ENCODE measurements around the gene LIN9. TPM values are rescaled to one million over a fixed set of nuclear protein-coding genes. Genes with fewer than 3 reads are reported as not detected.

Gene LIN9
- total and polyA plus RNA-seq, 2 experiments from 2014 or later, result 9.7 to 11.3 TPM

- H3K27me3 ChIP-seq, result no peaks in the 10 kb centered on the region
- TF ChIP-seq, protein P1, sequence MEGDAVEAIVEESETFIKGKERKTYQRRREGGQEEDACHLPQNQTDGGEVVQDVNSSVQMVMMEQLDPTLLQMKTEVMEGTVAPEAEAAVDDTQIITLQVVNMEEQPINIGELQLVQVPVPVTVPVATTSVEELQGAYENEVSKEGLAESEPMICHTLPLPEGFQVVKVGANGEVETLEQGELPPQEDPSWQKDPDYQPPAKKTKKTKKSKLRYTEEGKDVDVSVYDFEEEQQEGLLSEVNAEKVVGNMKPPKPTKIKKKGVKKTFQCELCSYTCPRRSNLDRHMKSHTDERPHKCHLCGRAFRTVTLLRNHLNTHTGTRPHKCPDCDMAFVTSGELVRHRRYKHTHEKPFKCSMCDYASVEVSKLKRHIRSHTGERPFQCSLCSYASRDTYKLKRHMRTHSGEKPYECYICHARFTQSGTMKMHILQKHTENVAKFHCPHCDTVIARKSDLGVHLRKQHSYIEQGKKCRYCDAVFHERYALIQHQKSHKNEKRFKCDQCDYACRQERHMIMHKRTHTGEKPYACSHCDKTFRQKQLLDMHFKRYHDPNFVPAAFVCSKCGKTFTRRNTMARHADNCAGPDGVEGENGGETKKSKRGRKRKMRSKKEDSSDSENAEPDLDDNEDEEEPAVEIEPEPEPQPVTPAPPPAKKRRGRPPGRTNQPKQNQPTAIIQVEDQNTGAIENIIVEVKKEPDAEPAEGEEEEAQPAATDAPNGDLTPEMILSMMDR (IDR thresholded peaks at IDR 0.05; ENCODE audit: low read depth, low read length), result no peak
- H3K4me3 ChIP-seq, result no peak overlapping the region
- H3K36me3 ChIP-seq, result peaks cover 18% of the 10 kb centered on the region
- no peak overlapping the region for H3K27ac ChIP-seq
- DNase-seq (ENCODE audit: low read depth in 1 of 2, low spot score in 1 of 2), result no peak
- H3K9me3 ChIP-seq (ENCODE audit: low read depth), result no peaks in the 10 kb centered on the region
- H3K4me1 ChIP-seq (ENCODE audit: low read depth), result peaks cover 7% of the 10 kb centered on the region
These were observed 75.7 kb downstream of the LIN9 start for GRCh38 chr1:226233293-226233692.

DNA sequence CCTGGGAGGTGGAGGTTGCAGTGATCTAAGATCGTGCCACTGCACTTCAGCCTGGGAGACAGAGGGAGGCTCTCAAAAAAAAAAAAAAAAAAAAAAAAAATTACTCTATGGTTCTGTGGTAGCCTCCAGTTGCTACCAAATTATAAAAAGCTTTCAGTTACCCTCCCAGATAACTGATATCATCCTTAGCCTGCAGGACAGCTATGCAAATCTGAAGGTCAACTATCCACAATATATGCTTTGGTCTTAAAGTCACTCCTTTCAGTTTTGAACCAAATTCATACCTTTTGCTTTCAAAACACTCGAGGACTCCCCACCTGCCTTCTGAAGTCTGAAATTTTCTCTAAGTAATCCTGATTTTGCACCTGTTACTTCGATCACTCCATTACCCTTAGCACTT lies 82.4 kb downstream of the LIN9 start:
- no peak overlapping the region for H3K27ac ChIP-seq
- no peak overlapping the region for H3K4me3 ChIP-seq
- no peaks in the 10 kb centered on the region for H3K9me3 ChIP-seq (ENCODE audit: low read depth)
- TF ChIP-seq, protein P1 (IDR thresholded peaks at IDR 0.05; ENCODE audit: low read depth, low read length), result no peak
- no peaks in the 10 kb centered on the region for H3K27me3 ChIP-seq
- DNase-seq (ENCODE audit: low read depth in 1 of 2, low spot score in 1 of 2), result no peak
- no peaks in the 10 kb centered on the region for H3K4me1 ChIP-seq (ENCODE audit: low read depth)
- H3K36me3 ChIP-seq, result peaks cover 4% of the 10 kb centered on the region

- Histone ChIP-seq H3K27me3 (no peaks in the 10 kb centered on the region), H3K27ac (no peak overlapping the region), H3K4me1 (ENCODE audit: low read depth) (peaks cover 9% of the 10 kb centered on the region), H3K4me3 (peak overlapping the region; percentile 57), H3K9me3 (ENCODE audit: low read depth) (no peaks in the 10 kb centered on the region), H3K36me3 (no peaks in the 10 kb centered on the region)
- peak; percentile 17 to 62 for DNase-seq (ENCODE audit: low read depth in 1 of 2, low spot score in 1 of 2)
- TF ChIP-seq, protein P1 (IDR thresholded peaks at IDR 0.05; ENCODE audit: low read depth, low read length), result no peak
These were observed 85.1 kb downstream of the LIN9 start for GRCh38 chr1:226223786-226224244.

DNA sequence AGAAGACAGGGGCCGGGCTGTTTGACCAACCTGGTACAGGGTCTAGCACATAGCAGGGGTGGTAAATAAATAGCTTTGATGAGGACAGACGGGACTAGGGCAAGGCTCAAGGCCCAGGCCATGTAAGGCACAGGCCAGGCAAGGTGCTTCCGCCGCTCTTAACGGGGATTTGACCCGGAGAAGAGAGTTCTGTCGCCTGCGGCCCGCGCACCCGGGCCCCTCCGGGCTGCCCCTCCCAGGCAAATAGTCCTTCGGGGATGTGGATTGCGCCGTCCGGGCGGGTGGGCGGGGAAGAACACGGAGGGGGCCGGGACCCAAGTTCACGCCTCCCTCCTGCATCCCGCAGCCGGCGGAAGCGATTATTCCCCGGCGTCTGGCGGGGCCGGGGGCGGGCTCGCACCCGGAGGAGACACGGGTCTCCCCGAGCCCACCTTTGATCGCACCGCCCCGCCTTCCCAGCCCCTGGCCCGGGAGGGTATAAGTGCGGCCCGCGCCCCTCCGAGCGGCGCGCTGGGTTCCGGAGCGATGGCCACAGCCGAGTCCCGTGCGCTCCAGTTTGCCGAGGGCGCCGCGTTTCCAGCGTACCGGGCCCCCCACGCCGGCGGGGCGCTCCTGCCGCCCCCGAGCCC lies 85.7 kb downstream of the LIN9 start, which contains the start of gene MIXL1:
MIXL1 (plus strand) TSS at position 508 of the 629 bp plus-strand sequence; CDS start at position 526, 18 bp downstream.
- Histone ChIP-seq H3K27ac (no peak within 1 kb of the TSS), H3K36me3 (no peaks in the 10 kb centered on the region), H3K4me1 (ENCODE audit: low read depth) (peaks cover 9% of the 10 kb centered on the region), H3K9me3 (ENCODE audit: low read depth) (no peaks in the 10 kb centered on the region), H3K27me3 (no peaks in the 10 kb centered on the region), H3K4me3 (peak within 1 kb of the TSS; percentile 57)
- TF ChIP-seq, protein P1 (IDR thresholded peaks at IDR 0.05; ENCODE audit: low read depth, low read length), result no peak
- DNase-seq (ENCODE audit: low read depth in 1 of 2, low spot score in 1 of 2), result peak; percentile 21 to 62

DNA sequence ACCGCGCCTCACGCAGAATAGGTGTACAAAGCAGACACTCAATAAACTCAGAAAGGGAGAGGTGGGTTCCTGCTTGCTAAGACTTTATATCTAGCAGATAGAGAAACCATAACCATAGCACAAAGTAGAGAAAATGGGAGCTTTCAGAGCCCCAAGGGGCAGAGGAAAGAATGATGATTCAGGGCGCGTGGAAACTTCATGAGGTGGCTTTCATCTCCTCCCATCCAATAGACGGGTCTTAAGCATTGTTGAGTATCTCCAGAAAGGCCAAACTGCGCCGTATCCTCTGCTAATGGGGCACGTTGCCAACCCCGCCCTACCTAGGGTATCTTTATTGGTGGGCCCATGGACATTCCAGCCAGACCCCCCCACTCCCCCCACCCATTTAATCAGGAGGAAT lies 86.3 kb downstream of the LIN9 start:
- H3K4me1 ChIP-seq (ENCODE audit: low read depth), result peaks cover 9% of the 10 kb centered on the region
- H3K9me3 ChIP-seq (ENCODE audit: low read depth), result no peaks in the 10 kb centered on the region
- no peaks in the 10 kb centered on the region for H3K27me3 ChIP-seq
- no peak overlapping the region for H3K27ac ChIP-seq
- H3K4me3 ChIP-seq, result no peak overlapping the region
- no peaks in the 10 kb centered on the region for H3K36me3 ChIP-seq
- no peak for DNase-seq (ENCODE audit: low read depth in 1 of 2, low spot score in 1 of 2)
- TF ChIP-seq, protein P1 (IDR thresholded peaks at IDR 0.05; ENCODE audit: low read depth, low read length), result no peak
